Sigmoid colon (tissue), 7 donors: ENCODE data around the gene PLEKHH1. TPM values are rescaled to one million over a fixed set of nuclear protein-coding genes. Genes with fewer than 3 reads are reported as not detected.

ENCODE experiments used
- DNase-seq: peaks from one replicate; pipeline ENCODE4 v3.0.0-alpha.2; 2019
- H3K27ac ChIP-seq, 4 donors: fragments of 200-600 bp; sonication (generic); one replicate each; pipeline ENCODE4 v1.5.1; 2016 to 2019; ENCODE audit warnings: mild to moderate bottlenecking in 1 of 4
- H3K27me3 ChIP-seq, 3 donors: fragments of 200-600 bp; sonication (generic); one replicate each; pipeline ENCODE4 v1.5.1; 2019; ENCODE audit warnings: mild to moderate bottlenecking in 1 of 3
- H3K36me3 ChIP-seq, 4 donors: fragments of 200-600 bp; sonication (generic); one replicate each; pipeline ENCODE4 v1.5.1; 2016 to 2019
- H3K4me1 ChIP-seq, 4 donors: fragments of 200-600 bp; sonication (generic); one replicate each; pipeline ENCODE4 v1.5.1; 2017 to 2019
- H3K4me3 ChIP-seq, 4 donors: fragments of 200-600 bp; sonication (generic); one replicate each; pipeline ENCODE4 v1.5.1; 2017 to 2019; ENCODE audit warnings: mild to moderate bottlenecking in 2 of 4, moderate library complexity in 1 of 4
- H3K9me3 ChIP-seq, 4 donors: fragments of 200-600 bp in 3 of 4; sonication (generic) in 3 of 4; one replicate each; pipeline versions ENCODE4 v1.5.1 to v1.6.1; 2013 to 2019
- EP300 ChIP-seq, 4 donors: sonication (generic); formaldehyde crosslinking; IDR thresholded peaks; one replicate each; pipeline ENCODE4 v1.6.1; 2017; ENCODE audit warnings: antibody characterized with exemption in 4 of 4
- POLR2A ChIP-seq, 2 donors: fragments of 450-650 bp; IDR thresholded peaks; one replicate each; pipeline ENCODE4 v1.6.1; 2016; ENCODE audit warnings: antibody characterized with exemption in 2 of 2, mild to moderate bottlenecking in 2 of 2, moderate library complexity in 2 of 2
- POLR2AphosphoS5 ChIP-seq, 4 donors: sonication (generic); formaldehyde crosslinking; IDR thresholded peaks; one replicate each; pipeline ENCODE4 v1.6.1; 2017; ENCODE audit warnings: antibody characterized with exemption in 4 of 4
- WGBS, 2 donors: extraction: QIAGEN DNeasy Blood & Tissue Kit; methylation state at CpG; one replicate each; pipeline ENCODE4 v1.1.7; 2013; 5-methylcytosine and 5-hydroxymethylcytosine counted together
- intact Hi-C: fragments of 100-400 bp; cut with DNase I; formaldehyde crosslinking; loops from one replicate; pipeline ENCODE4 v1.15.1; 2023
- polyA plus RNA-seq, 3 donors: library from polyadenylated mRNA; stranded (reverse); fragments of 200-250 nt; gene quantifications; one replicate each; pipeline ENCODE4 v1.2.3, GENCODE V29; 2013
- total RNA-seq, 4 donors: library from RNA; depleted of rRNA; stranded (reverse); fragments of >200 nt; gene quantifications; one replicate each; pipeline ENCODE4 v1.1.0, GENCODE V29; 2016
- TF ChIP-seq, protein P1 (sequence below), 4 experiments: fragments of 450-650 bp in 3 of 4; fragments of 200-600 bp in 1 of 4; IDR thresholded peaks; one replicate each; pipeline ENCODE4 v1.5.1; 2016 to 2019; ENCODE audit warnings: antibody characterized with exemption in 4 of 4, mild to moderate bottlenecking in 3 of 4, moderate library complexity in 2 of 4
- donor health status: healthy with polysubstance abuse.
- donor health status: Bipolar disorder and iron deficiency.
- donor health status: healthy.

PLEKHH1 gene
- total and polyA plus RNA-seq, 7 donors, result 2.0 to 25.3 (median 8.0) TPM

DNA sequence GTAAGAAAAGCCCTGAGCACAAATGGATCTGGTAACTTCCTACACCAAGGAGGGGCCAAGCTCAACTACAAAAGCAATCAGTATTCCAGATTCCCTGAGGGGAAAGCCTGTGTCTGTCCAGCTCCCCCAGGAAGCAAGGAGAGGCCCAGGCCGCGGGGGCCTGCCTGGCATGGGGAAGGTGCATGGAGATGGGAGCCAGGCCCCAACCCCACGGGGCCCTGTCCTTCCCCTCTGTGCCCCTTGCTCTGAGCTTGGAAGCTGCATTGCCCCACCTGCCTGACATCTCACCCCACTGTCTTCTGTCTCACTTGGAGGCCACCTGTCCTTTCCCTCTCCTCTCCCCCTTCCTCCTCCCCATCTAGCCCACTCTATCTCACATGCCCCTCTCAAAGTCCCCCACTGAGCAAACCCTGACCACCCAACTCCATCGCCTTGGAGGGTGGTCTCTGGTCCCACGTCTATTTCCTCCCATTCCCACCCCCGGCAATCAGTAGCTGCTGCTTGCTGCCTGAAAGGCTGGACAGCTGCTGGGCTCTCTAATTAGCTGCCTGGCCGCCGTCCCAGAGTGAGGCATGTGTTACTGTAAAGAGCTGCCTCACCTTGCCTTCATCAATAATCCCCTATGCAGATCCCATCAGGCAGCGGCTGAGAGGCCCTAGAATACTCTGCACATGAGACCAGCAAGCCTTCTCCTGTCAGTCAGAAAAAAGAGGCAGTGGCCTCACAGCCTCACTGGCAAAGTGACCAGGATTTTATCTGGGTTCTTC, 41.2 kb upstream of the PLEKHH1 start:
- intact Hi-C loops, result no loop called here
- Histone ChIP-seq H3K27ac (no peak overlapping the region), H3K9me3 (peaks cover 0 to 6% (median 3%) of the 10 kb centered on the region in 4 donors), H3K4me1 (no peaks in the 10 kb centered on the region), H3K27me3 (no peaks in the 10 kb centered on the region), H3K36me3 (no peaks in the 10 kb centered on the region), H3K4me3 (no peak overlapping the region)
- no peak for DNase-seq
- TF ChIP-seq POLR2AphosphoS5 (IDR thresholded peaks at IDR 0.05), result no peak
- TF ChIP-seq POLR2A (IDR thresholded peaks at IDR 0.05), result no peak
- TF ChIP-seq EP300 (IDR thresholded peaks at IDR 0.05), result no peak
- TF ChIP-seq, protein P1, sequence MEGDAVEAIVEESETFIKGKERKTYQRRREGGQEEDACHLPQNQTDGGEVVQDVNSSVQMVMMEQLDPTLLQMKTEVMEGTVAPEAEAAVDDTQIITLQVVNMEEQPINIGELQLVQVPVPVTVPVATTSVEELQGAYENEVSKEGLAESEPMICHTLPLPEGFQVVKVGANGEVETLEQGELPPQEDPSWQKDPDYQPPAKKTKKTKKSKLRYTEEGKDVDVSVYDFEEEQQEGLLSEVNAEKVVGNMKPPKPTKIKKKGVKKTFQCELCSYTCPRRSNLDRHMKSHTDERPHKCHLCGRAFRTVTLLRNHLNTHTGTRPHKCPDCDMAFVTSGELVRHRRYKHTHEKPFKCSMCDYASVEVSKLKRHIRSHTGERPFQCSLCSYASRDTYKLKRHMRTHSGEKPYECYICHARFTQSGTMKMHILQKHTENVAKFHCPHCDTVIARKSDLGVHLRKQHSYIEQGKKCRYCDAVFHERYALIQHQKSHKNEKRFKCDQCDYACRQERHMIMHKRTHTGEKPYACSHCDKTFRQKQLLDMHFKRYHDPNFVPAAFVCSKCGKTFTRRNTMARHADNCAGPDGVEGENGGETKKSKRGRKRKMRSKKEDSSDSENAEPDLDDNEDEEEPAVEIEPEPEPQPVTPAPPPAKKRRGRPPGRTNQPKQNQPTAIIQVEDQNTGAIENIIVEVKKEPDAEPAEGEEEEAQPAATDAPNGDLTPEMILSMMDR (IDR thresholded peaks at IDR 0.05), result no peak
- WGBS, 2 donors, result 79 to 90% methylated on average over 9 of the region's 9 CpGs

DNA sequence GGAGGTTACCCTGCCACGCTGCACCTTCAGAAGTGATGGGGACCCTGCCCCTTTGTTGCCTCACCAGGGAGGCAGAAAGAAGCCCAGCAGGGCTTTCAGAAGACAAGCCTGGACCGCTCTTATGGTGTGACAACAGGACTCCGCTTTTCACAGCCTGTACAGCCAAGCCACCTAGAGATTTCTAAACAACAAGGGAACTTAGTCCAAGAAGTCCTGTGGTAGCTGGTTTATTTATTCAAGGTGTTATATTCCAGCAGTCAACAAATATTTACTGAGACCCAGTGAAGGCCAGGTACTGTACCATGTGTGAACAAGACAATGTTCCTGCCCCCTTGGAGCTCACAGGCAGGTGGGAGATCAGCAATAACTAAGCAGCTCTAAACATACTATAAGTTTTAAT, 40.6 kb upstream of the PLEKHH1 start:
- H3K36me3 ChIP-seq, result no peaks in the 10 kb centered on the region
- WGBS, 2 donors, result 97% methylated on average over 3 of the region's 3 CpGs
- H3K4me1 ChIP-seq, result no peaks in the 10 kb centered on the region
- H3K27me3 ChIP-seq, result no peaks in the 10 kb centered on the region
- no peak overlapping the region for H3K4me3 ChIP-seq
- TF ChIP-seq EP300 (IDR thresholded peaks at IDR 0.05), result no peak
- peaks cover 0 to 6% (median 3%) of the 10 kb centered on the region in 4 donors for H3K9me3 ChIP-seq
- no peak overlapping the region for H3K27ac ChIP-seq
- DNase-seq, result no peak
- intact Hi-C loops, result no loop called here

DNA sequence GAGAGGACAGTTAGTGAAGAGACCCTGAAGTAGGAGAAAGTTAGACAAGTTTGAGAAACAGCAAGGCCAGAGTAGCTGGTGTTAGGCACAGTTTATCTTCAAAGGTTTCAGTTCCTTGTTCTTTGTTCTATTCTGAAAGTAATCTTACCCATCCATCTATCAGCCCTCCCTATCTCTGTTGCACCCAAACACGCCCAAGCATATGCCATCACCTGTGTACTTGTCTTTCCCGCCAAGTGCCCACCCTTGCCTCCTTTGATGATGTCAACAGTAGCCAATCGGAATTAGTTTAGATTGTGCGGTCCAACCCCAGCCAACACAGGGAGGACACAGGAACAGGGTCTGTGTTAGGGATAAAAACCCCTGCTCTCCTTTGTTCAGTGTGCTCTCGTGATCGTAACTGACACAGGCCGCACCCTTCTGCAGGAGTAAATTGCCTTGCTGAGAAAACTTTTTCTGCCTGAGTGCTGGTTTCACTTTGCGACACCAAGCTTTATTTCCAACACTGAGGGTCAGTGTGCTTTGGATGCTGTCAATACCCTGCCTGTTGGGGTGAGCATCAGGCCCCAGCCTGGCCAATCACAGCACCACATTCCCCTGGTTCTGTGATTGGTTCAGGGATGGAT, 39.9 kb upstream of the PLEKHH1 start:
- Histone ChIP-seq H3K27ac (no peak overlapping the region), H3K4me1 (no peaks in the 10 kb centered on the region), H3K9me3 (peaks cover 0 to 6% (median 3%) of the 10 kb centered on the region in 4 donors), H3K4me3 (no peak overlapping the region), H3K27me3 (no peaks in the 10 kb centered on the region), H3K36me3 (no peaks in the 10 kb centered on the region)
- 91 to 96% methylated on average over 8 of the region's 8 CpGs for WGBS, 2 donors
- no peak for TF ChIP-seq POLR2AphosphoS5 (IDR thresholded peaks at IDR 0.05)
- TF ChIP-seq EP300 (IDR thresholded peaks at IDR 0.05), result no peak
- no peak for TF ChIP-seq POLR2A (IDR thresholded peaks at IDR 0.05)
- TF ChIP-seq, protein P1 (IDR thresholded peaks at IDR 0.05), result no peak
- intact Hi-C loops, result no loop called here
- DNase-seq, result no peak

DNA sequence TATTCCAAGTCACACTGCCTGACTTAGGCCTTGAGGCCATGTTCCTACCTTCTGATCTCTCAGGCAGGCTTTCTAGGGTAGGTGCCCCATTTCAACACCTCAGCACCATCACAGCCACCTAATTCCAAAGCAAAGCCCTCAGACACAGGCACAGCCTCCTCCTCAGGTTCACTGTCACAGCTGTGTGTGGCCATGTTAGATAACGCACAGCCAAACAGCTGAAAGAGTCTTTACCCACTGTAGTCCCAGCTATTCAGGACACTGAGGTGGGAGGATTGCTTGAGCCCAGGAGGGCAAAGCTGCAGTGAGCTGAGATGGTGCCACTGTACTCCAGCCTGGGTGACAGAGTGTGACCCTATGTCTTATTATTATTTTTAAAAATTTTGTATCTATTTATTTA, 37.3 kb upstream of the PLEKHH1 start:
- 96 to 97% methylated on average over 1 of the region's 1 CpG for WGBS, 2 donors
- intact Hi-C loops, result no loop called here
- no peaks in the 10 kb centered on the region for H3K27me3 ChIP-seq
- H3K4me3 ChIP-seq, result no peak overlapping the region
- DNase-seq, result no peak
- no peaks in the 10 kb centered on the region for H3K36me3 ChIP-seq
- H3K27ac ChIP-seq, result no peak overlapping the region
- H3K9me3 ChIP-seq, result peaks cover 0 to 6% (median 3%) of the 10 kb centered on the region in 4 donors
- no peak for TF ChIP-seq POLR2A (IDR thresholded peaks at IDR 0.05)
- no peak for TF ChIP-seq POLR2AphosphoS5 (IDR thresholded peaks at IDR 0.05)
- TF ChIP-seq, protein P1 (IDR thresholded peaks at IDR 0.05), result no peak
- no peak for TF ChIP-seq EP300 (IDR thresholded peaks at IDR 0.05)
- no peaks in the 10 kb centered on the region for H3K4me1 ChIP-seq

DNA sequence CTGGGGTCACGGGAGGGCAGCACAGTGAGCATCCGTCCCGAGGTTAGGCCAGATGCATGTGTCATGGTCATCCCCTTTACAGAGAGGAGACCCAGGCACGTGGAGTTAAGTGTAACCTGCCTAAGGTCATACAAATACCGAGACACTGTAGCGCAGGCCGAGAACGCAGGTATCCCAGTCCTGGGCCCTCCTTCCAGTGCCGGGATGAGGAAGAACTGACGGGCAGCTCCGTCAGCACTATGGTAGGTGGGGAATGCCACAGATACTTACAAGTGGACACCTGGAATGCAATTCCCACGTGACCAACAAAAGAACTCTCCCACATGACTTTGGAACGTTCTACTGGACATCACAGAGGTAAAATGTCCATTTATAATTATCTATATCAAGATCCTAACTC, 35.9 kb upstream of the PLEKHH1 start:
- TF ChIP-seq POLR2A (IDR thresholded peaks at IDR 0.05) (no peak), EP300 (IDR thresholded peaks at IDR 0.05) (no peak), POLR2AphosphoS5 (IDR thresholded peaks at IDR 0.05) (no peak)
- TF ChIP-seq, protein P1 (IDR thresholded peaks at IDR 0.05), result no peak
- H3K4me3 ChIP-seq, result no peak overlapping the region
- H3K4me1 ChIP-seq, result no peaks in the 10 kb centered on the region
- intact Hi-C loops, result no loop called here
- WGBS, 2 donors, result 88 to 93% methylated on average over 13 of the region's 13 CpGs
- no peak overlapping the region for H3K27ac ChIP-seq
- no peaks in the 10 kb centered on the region for H3K36me3 ChIP-seq
- H3K9me3 ChIP-seq, result peaks cover 0 to 6% (median 3%) of the 10 kb centered on the region in 4 donors
- DNase-seq, result no peak
- H3K27me3 ChIP-seq, result no peaks in the 10 kb centered on the region
